Ovary (tissue), 3 donors: ENCODE measurements around the gene NDFIP1.

ENCODE experiments used
- CTCF ChIP-seq, 3 donors: fragments of 450-650 bp in 2 of 3; fragments of 200-600 bp in 1 of 3; IDR thresholded peaks; one replicate each; pipeline versions ENCODE4 v1.5.1 to v1.8.0; 2016 to 2022; ENCODE audit warnings: antibody characterized with exemption in 3 of 3, mild to moderate bottlenecking in 1 of 3
- EP300 ChIP-seq: sonication (generic); formaldehyde crosslinking; IDR thresholded peaks from one replicate; pipeline ENCODE4 v1.6.1; 2017; ENCODE audit warnings: antibody characterized with exemption
- POLR2A ChIP-seq: fragments of 450-650 bp; IDR thresholded peaks from one replicate; pipeline ENCODE4 v1.6.1; 2017; ENCODE audit warnings: antibody characterized with exemption, mild to moderate bottlenecking, moderate library complexity
- donor health status: DM: no; HTN: no; CAD: no.

- no peak for TF ChIP-seq CTCF (IDR thresholded peaks at IDR 0.05)
- TF ChIP-seq EP300, result no peak
- no peak for TF ChIP-seq POLR2A
These were observed 62.7 kb downstream of the NDFIP1 start for GRCh38 chr5:142171270-142171669.
